HL-60 (cell line): ENCODE data around the gene STN1.

Source experiments
- GABPA ChIP-seq: IDR thresholded peaks from 2 replicates; pipeline ENCODE4 v1.6.1; 2012; ENCODE audit warnings: low read depth
- TF ChIP-seq, protein P1 (sequence below): IDR thresholded peaks from one replicate; pipeline ENCODE4 v1.5.1; 2011; ENCODE audit warnings: low read length, control low read depth, inconsistent platforms; ENCODE audit not compliant: insufficient read depth

DNA sequence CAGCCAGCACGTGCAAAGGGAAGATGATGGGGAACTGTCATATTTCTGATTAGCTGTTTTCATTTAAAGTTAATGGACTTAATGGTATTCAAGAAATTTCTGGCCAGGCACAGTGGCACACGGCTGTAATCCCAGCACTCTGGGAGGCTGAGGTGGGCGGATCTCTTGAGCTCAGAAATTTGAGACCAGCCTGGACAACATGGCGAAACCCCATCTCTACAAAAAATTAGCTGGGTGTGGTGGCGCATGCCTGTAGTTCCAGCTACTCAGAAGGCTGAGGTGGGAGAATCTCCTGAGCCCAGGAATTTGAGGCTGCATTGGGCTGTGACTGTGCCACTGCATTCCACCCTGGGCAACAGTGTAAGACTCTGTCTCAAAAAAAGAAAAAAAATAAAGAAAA is 18.7 kb downstream of the STN1 start:
- TF ChIP-seq, protein P1, sequence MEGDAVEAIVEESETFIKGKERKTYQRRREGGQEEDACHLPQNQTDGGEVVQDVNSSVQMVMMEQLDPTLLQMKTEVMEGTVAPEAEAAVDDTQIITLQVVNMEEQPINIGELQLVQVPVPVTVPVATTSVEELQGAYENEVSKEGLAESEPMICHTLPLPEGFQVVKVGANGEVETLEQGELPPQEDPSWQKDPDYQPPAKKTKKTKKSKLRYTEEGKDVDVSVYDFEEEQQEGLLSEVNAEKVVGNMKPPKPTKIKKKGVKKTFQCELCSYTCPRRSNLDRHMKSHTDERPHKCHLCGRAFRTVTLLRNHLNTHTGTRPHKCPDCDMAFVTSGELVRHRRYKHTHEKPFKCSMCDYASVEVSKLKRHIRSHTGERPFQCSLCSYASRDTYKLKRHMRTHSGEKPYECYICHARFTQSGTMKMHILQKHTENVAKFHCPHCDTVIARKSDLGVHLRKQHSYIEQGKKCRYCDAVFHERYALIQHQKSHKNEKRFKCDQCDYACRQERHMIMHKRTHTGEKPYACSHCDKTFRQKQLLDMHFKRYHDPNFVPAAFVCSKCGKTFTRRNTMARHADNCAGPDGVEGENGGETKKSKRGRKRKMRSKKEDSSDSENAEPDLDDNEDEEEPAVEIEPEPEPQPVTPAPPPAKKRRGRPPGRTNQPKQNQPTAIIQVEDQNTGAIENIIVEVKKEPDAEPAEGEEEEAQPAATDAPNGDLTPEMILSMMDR, result no peak
- no peak for TF ChIP-seq GABPA
